GM06990 (cell line): Measurements from ENCODE around the gene RSU1.

Experiments used
- DNase-seq: peaks from one replicate; pipeline ENCODE4 v3.0.0-alpha.2; 2011; ENCODE audit not compliant: insufficient read length; ENCODE audit errors: extremely low read depth
- H3K27me3 ChIP-seq: replicated peaks from 2 replicates; pipeline ENCODE4 v1.6.0; 2011; ENCODE audit warnings: low read length; ENCODE audit not compliant: control insufficient read depth, insufficient read depth
- H3K36me3 ChIP-seq: 2 replicates; pipeline ENCODE4 v1.5.1; 2011; ENCODE audit warnings: low read length; ENCODE audit not compliant: control insufficient read depth, insufficient read depth
- H3K4me3 ChIP-seq: replicated peaks from 2 replicates; pipeline ENCODE4 v1.5.1; 2011; ENCODE audit warnings: low read depth, mild to moderate bottlenecking, control low read depth, low read length
- CTCF ChIP-seq: IDR thresholded peaks from 2 replicates; pipeline ENCODE4 v1.5.1; 2011; ENCODE audit warnings: low read length, control low read depth, mild to moderate bottlenecking, inconsistent platforms; ENCODE audit not compliant: insufficient read depth, poor library complexity, severe bottlenecking

RSU1 gene

GRCh38 chr10:16699435-16700057 lies 117.7 kb downstream of the RSU1 start:
- H3K4me3 ChIP-seq: no peak overlapping the region
- no peaks in the 10 kb centered on the region for H3K27me3 ChIP-seq
- no peak for TF ChIP-seq CTCF
- no peak for DNase-seq
- H3K36me3 ChIP-seq: no peaks in the 10 kb centered on the region; the same call in 1 of the 2 replicates

- Histone ChIP-seq H3K4me3 (no peak overlapping the region), H3K27me3 (no peaks in the 10 kb centered on the region), H3K36me3 (no peaks in the 10 kb centered on the region; the same call in none of the 2 replicates)
- DNase-seq: no peak
- no peak for TF ChIP-seq CTCF
These were observed 118.8 kb downstream of the RSU1 start for GRCh38 chr10:16698461-16698860.

GRCh38 chr10:16690417-16690816 lies 126.8 kb downstream of the RSU1 start:
- no peak for TF ChIP-seq CTCF

GRCh38 chr10:16689696-16690095 lies 127.5 kb downstream of the RSU1 start:
- Histone ChIP-seq H3K36me3 (no peaks in the 10 kb centered on the region; the same call in 1 of the 2 replicates), H3K27me3 (no peaks in the 10 kb centered on the region), H3K4me3 (no peak overlapping the region)
- no peak for TF ChIP-seq CTCF
- DNase-seq: no peak

More at GRCh38 chr10:16690417-16690816, 126.8 kb downstream of the RSU1 start:
- Histone ChIP-seq H3K4me3 (no peak overlapping the region), H3K27me3 (no peaks in the 10 kb centered on the region), H3K36me3 (no peaks in the 10 kb centered on the region; the same call in 1 of the 2 replicates)
- no peak for DNase-seq

- no peak for TF ChIP-seq CTCF
- DNase-seq: no peak
- H3K36me3 ChIP-seq: no peaks in the 10 kb centered on the region; the same call in 1 of the 2 replicates
These were observed 128.0 kb downstream of the RSU1 start for GRCh38 chr10:16689227-16689626.

More at GRCh38 chr10:16689227-16689626, 128.0 kb downstream of the RSU1 start:
- Histone ChIP-seq H3K4me3 (no peak overlapping the region), H3K27me3 (no peaks in the 10 kb centered on the region)
